H9 (cell line): ENCODE measurements around the gene HMCN1. TPM values are rescaled to one million over a fixed set of nuclear protein-coding genes. Genes with fewer than 3 reads are reported as not detected.

Experiments used
- DNase-seq: peaks from one replicate; pipeline ENCODE4 v3.0.0-alpha.2; 2017
- H2AFZ ChIP-seq: one replicate; pipeline ENCODE4 v1.6.1; 2013; ENCODE audit warnings: mild to moderate bottlenecking, low read length, control low read depth, moderate library complexity
- H2AK5ac ChIP-seq: 2 replicates; pipeline ENCODE4 v1.6.1; 2013; ENCODE audit warnings: low read length, control low read depth, mixed read lengths; ENCODE audit not compliant: insufficient read length
- H2BK120ac ChIP-seq: one replicate; pipeline ENCODE4 v1.6.1; 2013; ENCODE audit warnings: low read depth, mild to moderate bottlenecking, low read length, control low read depth, inconsistent platforms; ENCODE audit not compliant: poor library complexity, severe bottlenecking
- H2BK12ac ChIP-seq: 2 replicates; pipeline ENCODE4 v1.6.1; 2013; ENCODE audit warnings: low read length, control low read depth, mixed read lengths, low read depth; ENCODE audit not compliant: insufficient read length
- H2BK15ac ChIP-seq: 2 replicates; pipeline ENCODE4 v1.6.1; 2013; ENCODE audit warnings: low read depth, low read length, control low read depth
- H2BK20ac ChIP-seq: one replicate; pipeline ENCODE4 v1.6.1; 2013; ENCODE audit warnings: low read depth, mild to moderate bottlenecking, low read length, control low read depth, inconsistent platforms; ENCODE audit not compliant: poor library complexity, severe bottlenecking
- H2BK5ac ChIP-seq: 2 replicates; pipeline ENCODE4 v1.6.1; 2013; ENCODE audit warnings: low read length, control low read depth, mixed read lengths; ENCODE audit not compliant: insufficient read length
- H3K14ac ChIP-seq: 2 replicates; pipeline ENCODE4 v1.6.1; 2013; ENCODE audit warnings: low read length, control low read depth; ENCODE audit not compliant: insufficient read depth
- H3K18ac ChIP-seq: 2 replicates; pipeline ENCODE4 v1.6.1; 2013; ENCODE audit warnings: low read depth, mild to moderate bottlenecking, mixed read lengths, low read length, control low read depth; ENCODE audit not compliant: insufficient read length
- H3K23ac ChIP-seq: 2 replicates; pipeline ENCODE4 v1.6.1; 2013; ENCODE audit warnings: low read length, control low read depth, mixed read lengths, low read depth; ENCODE audit not compliant: insufficient read length
- H3K23me2 ChIP-seq: 2 replicates; pipeline ENCODE4 v1.6.1; 2013; ENCODE audit warnings: low read depth, mild to moderate bottlenecking, mixed read lengths, low read length, control low read depth; ENCODE audit not compliant: insufficient read length, poor library complexity, severe bottlenecking
- H3K27ac ChIP-seq: 2 replicates; pipeline ENCODE4 v1.5.1; 2013; ENCODE audit warnings: low read length, control low read depth, mixed read lengths, low read depth; ENCODE audit not compliant: insufficient read length
- H3K27me3 ChIP-seq: 2 replicates; pipeline ENCODE4 v1.6.1; 2013; ENCODE audit warnings: low read length, control low read depth, inconsistent platforms; ENCODE audit not compliant: insufficient read depth
- H3K4ac ChIP-seq: 2 replicates; pipeline ENCODE4 v1.6.1; 2013; ENCODE audit warnings: low read depth, mild to moderate bottlenecking, control low read depth, inconsistent platforms, low read length, moderate library complexity
- H3K4me1 ChIP-seq: 2 replicates; pipeline ENCODE4 v1.6.1; 2013; ENCODE audit warnings: low read length, control low read depth, inconsistent platforms; ENCODE audit not compliant: insufficient read depth
- H3K4me2 ChIP-seq: 2 replicates; pipeline ENCODE4 v1.6.1; 2013; ENCODE audit warnings: low read length, control low read depth, mixed read lengths; ENCODE audit not compliant: insufficient read length, insufficient read depth
- H3K56ac ChIP-seq: 2 replicates; pipeline ENCODE4 v1.6.1; 2013; ENCODE audit warnings: low read depth, mild to moderate bottlenecking, mixed read lengths, low read length, control low read depth; ENCODE audit not compliant: insufficient read length
- H3K79me1 ChIP-seq: 2 replicates; pipeline ENCODE4 v1.6.1; 2013; ENCODE audit warnings: low read depth, mild to moderate bottlenecking, moderate library complexity, low read length, control low read depth, inconsistent platforms; ENCODE audit not compliant: insufficient read depth, poor library complexity, severe bottlenecking
- H3K79me2 ChIP-seq: 2 replicates; pipeline ENCODE4 v1.6.1; 2013; ENCODE audit warnings: low read length, control low read depth, inconsistent platforms; ENCODE audit not compliant: insufficient read depth
- H3K9ac ChIP-seq: 2 replicates; pipeline ENCODE4 v1.6.1; 2013; ENCODE audit warnings: low read length, control low read depth, mixed read lengths; ENCODE audit not compliant: insufficient read length; ENCODE audit errors: extremely low read depth
- H3K9me3 ChIP-seq: one replicate; pipeline ENCODE4 v1.6.1; 2013; ENCODE audit warnings: low read depth, low read length, inconsistent platforms; ENCODE audit not compliant: control insufficient read depth
- H3T11ph ChIP-seq: one replicate; pipeline ENCODE4 v1.6.1; 2013; ENCODE audit warnings: mild to moderate bottlenecking, low read length, control low read depth, inconsistent platforms
- H4K20me1 ChIP-seq: one replicate; pipeline ENCODE4 v1.6.1; 2013; ENCODE audit not compliant: control insufficient read depth, insufficient read length, insufficient read depth
- H4K5ac ChIP-seq: 2 replicates; pipeline ENCODE4 v1.6.1; 2013; ENCODE audit warnings: low read depth, mild to moderate bottlenecking, mixed read lengths, low read length, control low read depth; ENCODE audit not compliant: insufficient read length
- H4K8ac ChIP-seq: replicated peaks from 2 replicates; pipeline ENCODE4 v1.6.1; 2013; ENCODE audit warnings: low read length, control low read depth, mixed read lengths, low read depth; ENCODE audit not compliant: insufficient read length
- H4K91ac ChIP-seq: 2 replicates; pipeline ENCODE4 v1.6.1; 2013; ENCODE audit warnings: low read depth, mild to moderate bottlenecking, moderate library complexity, mixed read lengths, low read length, control low read depth; ENCODE audit not compliant: insufficient read length
- H3K27ac Mint-ChIP-seq, 3 experiments: 2 replicates in 2 of 3; 3 replicates in 1 of 3; pipeline ENCODE4 v1.8.0; 2020 to 2021; ENCODE audit warnings: mixed read lengths in 3 of 3, mild to moderate bottlenecking in 1 of 3, moderate library complexity in 1 of 3
- H3K27me3 Mint-ChIP-seq: 2 replicates; pipeline ENCODE4 v1.8.0; 2021; ENCODE audit warnings: low read depth, mild to moderate bottlenecking, moderate library complexity, mixed read lengths
- H3K36me3 Mint-ChIP-seq, 3 experiments: 2 replicates in 2 of 3; 3 replicates in 1 of 3; pipeline ENCODE4 v1.8.0; 2020 to 2021; ENCODE audit warnings: low read depth in 3 of 3, mixed read lengths in 3 of 3; ENCODE audit not compliant: insufficient read depth in 1 of 3
- H3K4me1 Mint-ChIP-seq, 2 experiments: 2 replicates each; pipeline ENCODE4 v1.8.0; 2020; ENCODE audit warnings: mixed read lengths in 2 of 2
- H3K4me3 Mint-ChIP-seq, 2 experiments: 2 replicates in 1 of 2; 3 replicates in 1 of 2; pipeline ENCODE4 v1.8.0; 2020 to 2021; ENCODE audit warnings: mild to moderate bottlenecking in 2 of 2, mixed read lengths in 2 of 2, moderate library complexity in 1 of 2
- H3K9me3 Mint-ChIP-seq, 2 experiments: 2 replicates in 1 of 2; 3 replicates in 1 of 2; pipeline ENCODE4 v1.8.0; 2020; ENCODE audit warnings: mild to moderate bottlenecking in 2 of 2, mixed read lengths in 2 of 2, moderate library complexity in 1 of 2
- CTCF ChIP-seq: fragments of 200-600 bp; sonication (generic); conservative IDR thresholded peaks from 3 replicates; pipeline ENCODE4 v1.8.0; 2021; ENCODE audit warnings: antibody characterized with exemption, mild to moderate bottlenecking
- WGBS: extraction: QIAGEN DNeasy Blood & Tissue Kit; methylation state at CpG from one replicate; pipeline ENCODE4 v1.1.7; 2013; ENCODE audit warnings: missing lambda C conversion rate, low lambda C conversion rate, mixed read lengths; ENCODE audit not compliant: insufficient read length; ENCODE audit errors: extremely low coverage; 5-methylcytosine and 5-hydroxymethylcytosine counted together
- total RNA-seq: library from RNA; stranded (reverse); gene quantifications from 2 replicates; pipeline ENCODE4 v1.2.1, GENCODE V29; 2021

HMCN1 gene
- total RNA-seq, 1 experiment from 2014 or later, result 3.3 TPM

GRCh38 chr1:185788386-185788785 lies 54.2 kb downstream of the HMCN1 start:
- Histone ChIP-seq H4K20me1 (no peaks in the 10 kb centered on the region), H3K4me1 (peaks cover 3% of the 10 kb centered on the region; the same call in 1 of the 2 replicates), H3K23ac (no peak overlapping the region), H3K9me3 (no peaks in the 10 kb centered on the region), H2AK5ac (no peak overlapping the region), H2AFZ (no peak overlapping the region), H3K14ac (no peak overlapping the region), H2BK5ac (no peak overlapping the region), H3K4me2 (no peak overlapping the region), H3K56ac (no peak overlapping the region), H4K8ac (no peak overlapping the region), H3T11ph (no peak overlapping the region), H2BK120ac (no peak overlapping the region), H3K27ac (no peak overlapping the region), H3K27me3 (no peaks in the 10 kb centered on the region), H4K5ac (no peak overlapping the region), H2BK15ac (no peak overlapping the region), H3K9ac (no peak overlapping the region), H3K4ac (no peak overlapping the region), H3K23me2 (no peaks in the 10 kb centered on the region), H3K79me2 (no peaks in the 10 kb centered on the region), H3K79me1 (no peaks in the 10 kb centered on the region), H4K91ac (no peak overlapping the region), H3K18ac (no peak overlapping the region), H2BK20ac (no peak overlapping the region), H2BK12ac (no peak overlapping the region)
- no CpG with 5 or more reads among the region's 3 CpGs for WGBS
- Mint-ChIP-seq H3K9me3 (peaks cover 4 to 10% of the 10 kb centered on the region in 2 experiments; a peak in 4 of 5 replicates), H3K27ac (no peak overlapping the region), H3K4me1 (no peaks in the 10 kb centered on the region), H3K36me3 (peaks cover 0 to 11% (median 5%) of the 10 kb centered on the region in 3 experiments; a peak in 3 of 7 replicates), H3K27me3 (no peaks in the 10 kb centered on the region), H3K4me3 (no peak overlapping the region)
- no peak for TF ChIP-seq CTCF
- no peak for DNase-seq
